K562 (cell line): ENCODE data around the gene ZNF358. TPM values are rescaled to one million over a fixed set of nuclear protein-coding genes. Genes with fewer than 3 reads are reported as not detected.

ENCODE experiments used
- COPS2 ChIP-seq: fragments of 450-650 bp; conservative IDR thresholded peaks from 2 replicates; pipeline ENCODE4 v1.6.1; 2016; ENCODE audit warnings: mild to moderate bottlenecking, moderate library complexity
- FOXA3 ChIP-seq, 2 experiments: fragments of 450-650 bp in 1 of 2; sonication (generic) in 1 of 2; formaldehyde crosslinking; IDR thresholded peaks in 1 of 2; conservative IDR thresholded peaks in 1 of 2; 2 replicates each; pipeline versions ENCODE4 v1.4.0 to v1.8.0; 2020 to 2022; ENCODE audit warnings: mild to moderate bottlenecking in 2 of 2, missing genetic modification reagents in 1 of 2
- NFIC ChIP-seq: fragments of 450-650 bp; IDR thresholded peaks from 2 replicates; pipeline ENCODE4 v1.6.1; 2017; ENCODE audit warnings: mild to moderate bottlenecking, inconsistent platforms
- PHB ChIP-seq: fragments of 250-450 bp; sonication (Bioruptor Pico); IDR thresholded peaks from 2 replicates; pipeline ENCODE4 v1.5.0; 2021
- POLR2B ChIP-seq: fragments of 450-650 bp; IDR thresholded peaks from 2 replicates; pipeline ENCODE4 v1.6.1; 2018; ENCODE audit warnings: low read depth; ENCODE audit not compliant: partially characterized antibody
- RAD21 ChIP-seq, 2 experiments: fragments of 250-450 bp in 1 of 2; fragments of 450-650 bp in 1 of 2; sonication (Bioruptor Pico) in 1 of 2; formaldehyde crosslinking in 1 of 2; IDR thresholded peaks in 1 of 2; conservative IDR thresholded peaks in 1 of 2; 2 replicates each; pipeline versions ENCODE4 v1.4.0 to v1.8.0; 2020 to 2022; ENCODE audit warnings: mild to moderate bottlenecking in 2 of 2, moderate library complexity in 1 of 2
- SMAD4 ChIP-seq: fragments of 250-450 bp; sonication (Bioruptor Pico); conservative IDR thresholded peaks from 2 replicates; pipeline ENCODE4 v1.8.0; 2021; ENCODE audit warnings: inconsistent platforms, mild to moderate bottlenecking, moderate library complexity
- SMC3 ChIP-seq: conservative IDR thresholded peaks from 2 replicates; pipeline ENCODE4 v1.6.1; 2011; ENCODE audit warnings: low read depth, low read length, improper control_type of control experiment; ENCODE audit not compliant: insufficient read depth
- ZKSCAN3 ChIP-seq: fragments of 250-450 bp; sonication (Bioruptor Pico); IDR thresholded peaks from 2 replicates; pipeline ENCODE4 v1.4.0; 2020
- ZNF23 ChIP-seq: fragments of 250-450 bp; sonication (Bioruptor Pico); IDR thresholded peaks from 2 replicates; pipeline ENCODE4 v1.4.0; 2020; ENCODE audit warnings: mild to moderate bottlenecking
- ZNF253 ChIP-seq: fragments of 250-450 bp; sonication (Bioruptor Pico); conservative IDR thresholded peaks from 2 replicates; pipeline ENCODE4 v1.6.1; 2021; ENCODE audit warnings: mild to moderate bottlenecking
- ZNF561 ChIP-seq: fragments of 450-650 bp; formaldehyde crosslinking; conservative IDR thresholded peaks from 2 replicates; pipeline ENCODE4 v1.4.0; 2020; ENCODE audit warnings: mild to moderate bottlenecking, moderate library complexity
- ZNF699 ChIP-seq: fragments of 250-450 bp; sonication (Bioruptor Pico); IDR thresholded peaks from 2 replicates; pipeline ENCODE4 v1.8.0; 2021; ENCODE audit warnings: mild to moderate bottlenecking, moderate library complexity; ENCODE audit not compliant: insufficient replicate concordance
- polyA plus RNA-seq, 8 experiments: library from polyadenylated mRNA; depleted of rRNA in 4 of 8; stranded (reverse) in 5 of 8; unstranded in 3 of 8; fragments of >200 nt; fragmentation: Nextera tagmentation in 2 of 8; fragmentation: Illumina TruSeq in 1 of 8; extraction: Ambion mirVana in 2 of 8; extraction: Trizol in 1 of 8; gene quantifications; 2 replicates each; pipeline versions ENCODE4 v1.2.1 to v1.2.3, GENCODE V29; 2011 to 2014; ENCODE audit warnings: inconsistent platforms in 1 of 8, missing spikeins in 1 of 8
- total RNA-seq, 7 experiments: library from RNA; depleted of rRNA in 6 of 7; stranded (reverse); fragments of >200 nt in 6 of 7; fragmentation: Illumina TruSeq in 2 of 7; extraction: Trizol in 2 of 7; gene quantifications; 2 replicates each; pipeline versions ENCODE4 v1.2.1 to v1.2.3, GENCODE V29; 2011 to 2021; ENCODE audit warnings: low replicate concordance in 1 of 7
- TF ChIP-seq, protein P1 (sequence below): sonication (generic); formaldehyde crosslinking; IDR thresholded peaks from 2 replicates; pipeline ENCODE4 v1.8.1; 2023; ENCODE audit warnings: missing genetic modification reagents, mild to moderate bottlenecking, borderline replicate concordance
- TF ChIP-seq, protein P2 (sequence below): IDR thresholded peaks from 2 replicates; pipeline ENCODE4 v1.6.1; 2016; ENCODE audit warnings: missing genetic modification characterization, missing compliant biosample characterization
- TF ChIP-seq, protein P3 (sequence below): fragments of 450-650 bp; IDR thresholded peaks from 2 replicates; pipeline ENCODE4 v1.6.1; 2017; ENCODE audit warnings: antibody characterized with exemption, mild to moderate bottlenecking

Gene ZNF358
- total and polyA plus RNA-seq, 9 of the 15 experiments (the other 6 are each of a cell fraction or from before 2014, with no cell fraction given) = 0.04 to 17.2 (median 4.9) TPM

DNA sequence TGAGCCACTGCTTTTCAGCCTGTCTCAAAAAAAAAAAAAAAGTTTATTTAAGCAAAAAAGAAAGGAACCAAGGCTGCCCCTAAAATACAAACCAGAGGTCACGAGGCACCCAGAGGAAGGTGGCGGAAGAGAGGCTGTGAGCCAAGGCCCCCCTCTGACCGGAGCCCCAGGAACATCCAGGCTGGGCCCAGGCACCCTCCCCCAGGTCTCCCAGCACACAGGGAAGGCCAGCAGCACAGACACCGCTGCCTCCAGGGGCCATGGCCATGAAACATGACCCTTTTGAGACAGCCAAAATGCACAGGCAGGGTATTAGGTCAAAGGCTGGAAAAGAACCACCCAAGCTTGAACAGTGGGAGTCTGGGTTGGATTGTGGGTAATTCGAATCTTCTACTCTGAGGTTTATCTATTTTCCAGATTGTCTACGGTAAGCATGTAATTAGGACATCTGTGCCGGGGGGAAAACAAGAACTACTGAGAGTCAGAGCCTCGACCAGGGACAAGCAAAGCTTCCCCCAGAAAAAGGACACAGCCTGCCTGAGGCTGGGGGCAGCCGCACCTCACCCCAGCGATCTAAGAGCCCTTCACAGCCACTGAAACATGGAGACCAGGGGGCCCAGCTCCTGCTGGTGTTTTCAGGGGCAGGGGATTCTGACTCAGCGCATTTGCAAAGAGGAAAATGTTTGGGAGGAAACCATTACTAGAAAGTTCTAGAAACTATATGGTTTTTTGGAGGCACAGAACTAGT is 35.5 kb upstream of the ZNF358 start (continued):
- TF ChIP-seq, protein P1, sequence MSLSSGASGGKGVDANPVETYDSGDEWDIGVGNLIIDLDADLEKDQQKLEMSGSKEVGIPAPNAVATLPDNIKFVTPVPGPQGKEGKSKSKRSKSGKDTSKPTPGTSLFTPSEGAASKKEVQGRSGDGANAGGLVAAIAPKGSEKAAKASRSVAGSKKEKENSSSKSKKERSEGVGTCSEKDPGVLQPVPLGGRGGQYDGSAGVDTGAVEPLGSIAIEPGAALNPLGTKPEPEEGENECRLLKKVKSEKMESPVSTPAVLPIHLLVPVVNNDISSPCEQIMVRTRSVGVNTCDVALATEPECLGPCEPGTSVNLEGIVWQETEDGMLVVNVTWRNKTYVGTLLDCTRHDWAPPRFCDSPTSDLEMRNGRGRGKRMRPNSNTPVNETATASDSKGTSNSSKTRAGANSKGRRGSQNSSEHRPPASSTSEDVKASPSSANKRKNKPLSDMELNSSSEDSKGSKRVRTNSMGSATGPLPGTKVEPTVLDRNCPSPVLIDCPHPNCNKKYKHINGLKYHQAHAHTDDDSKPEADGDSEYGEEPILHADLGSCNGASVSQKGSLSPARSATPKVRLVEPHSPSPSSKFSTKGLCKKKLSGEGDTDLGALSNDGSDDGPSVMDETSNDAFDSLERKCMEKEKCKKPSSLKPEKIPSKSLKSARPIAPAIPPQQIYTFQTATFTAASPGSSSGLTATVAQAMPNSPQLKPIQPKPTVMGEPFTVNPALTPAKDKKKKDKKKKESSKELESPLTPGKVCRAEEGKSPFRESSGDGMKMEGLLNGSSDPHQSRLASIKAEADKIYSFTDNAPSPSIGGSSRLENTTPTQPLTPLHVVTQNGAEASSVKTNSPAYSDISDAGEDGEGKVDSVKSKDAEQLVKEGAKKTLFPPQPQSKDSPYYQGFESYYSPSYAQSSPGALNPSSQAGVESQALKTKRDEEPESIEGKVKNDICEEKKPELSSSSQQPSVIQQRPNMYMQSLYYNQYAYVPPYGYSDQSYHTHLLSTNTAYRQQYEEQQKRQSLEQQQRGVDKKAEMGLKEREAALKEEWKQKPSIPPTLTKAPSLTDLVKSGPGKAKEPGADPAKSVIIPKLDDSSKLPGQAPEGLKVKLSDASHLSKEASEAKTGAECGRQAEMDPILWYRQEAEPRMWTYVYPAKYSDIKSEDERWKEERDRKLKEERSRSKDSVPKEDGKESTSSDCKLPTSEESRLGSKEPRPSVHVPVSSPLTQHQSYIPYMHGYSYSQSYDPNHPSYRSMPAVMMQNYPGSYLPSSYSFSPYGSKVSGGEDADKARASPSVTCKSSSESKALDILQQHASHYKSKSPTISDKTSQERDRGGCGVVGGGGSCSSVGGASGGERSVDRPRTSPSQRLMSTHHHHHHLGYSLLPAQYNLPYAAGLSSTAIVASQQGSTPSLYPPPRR (CRISPR knock-in tag) = no peak
- TF ChIP-seq SMAD4 (no peak), FOXA3 (CRISPR knock-in tag; conservative IDR thresholded peaks at IDR 0.05 in 1 of 2, IDR thresholded peaks at IDR 0.05 in 1 of 2) (no peak), PHB (no peak), ZNF699 (CRISPR knock-in tag) (no peak), NFIC (no peak), ZNF23 (CRISPR knock-in tag) (no peak), POLR2B (no peak), ZNF561 (CRISPR knock-in tag) (no peak), ZKSCAN3 (CRISPR knock-in tag) (no peak), RAD21 (CRISPR knock-in tag; conservative IDR thresholded peaks at IDR 0.05 in 1 of 2, IDR thresholded peaks at IDR 0.05 in 1 of 2) (0 out of 4 replicates have a peak, but pooled peaks of 1 of the 2 experiments have one; percentile 5), ZNF253 (CRISPR knock-in tag) (no peak), COPS2 (no peak), SMC3 (no peak)
- TF ChIP-seq, protein P2, sequence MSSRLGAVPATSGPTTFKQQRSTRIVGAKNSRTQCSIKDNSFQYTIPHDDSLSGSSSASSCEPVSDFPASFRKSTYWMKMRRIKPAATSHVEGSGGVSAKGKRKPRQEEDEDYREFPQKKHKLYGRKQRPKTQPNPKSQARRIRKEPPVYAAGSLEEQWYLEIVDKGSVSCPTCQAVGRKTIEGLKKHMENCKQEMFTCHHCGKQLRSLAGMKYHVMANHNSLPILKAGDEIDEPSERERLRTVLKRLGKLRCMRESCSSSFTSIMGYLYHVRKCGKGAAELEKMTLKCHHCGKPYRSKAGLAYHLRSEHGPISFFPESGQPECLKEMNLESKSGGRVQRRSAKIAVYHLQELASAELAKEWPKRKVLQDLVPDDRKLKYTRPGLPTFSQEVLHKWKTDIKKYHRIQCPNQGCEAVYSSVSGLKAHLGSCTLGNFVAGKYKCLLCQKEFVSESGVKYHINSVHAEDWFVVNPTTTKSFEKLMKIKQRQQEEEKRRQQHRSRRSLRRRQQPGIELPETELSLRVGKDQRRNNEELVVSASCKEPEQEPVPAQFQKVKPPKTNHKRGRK (tag) = no peak
- TF ChIP-seq, protein P3, sequence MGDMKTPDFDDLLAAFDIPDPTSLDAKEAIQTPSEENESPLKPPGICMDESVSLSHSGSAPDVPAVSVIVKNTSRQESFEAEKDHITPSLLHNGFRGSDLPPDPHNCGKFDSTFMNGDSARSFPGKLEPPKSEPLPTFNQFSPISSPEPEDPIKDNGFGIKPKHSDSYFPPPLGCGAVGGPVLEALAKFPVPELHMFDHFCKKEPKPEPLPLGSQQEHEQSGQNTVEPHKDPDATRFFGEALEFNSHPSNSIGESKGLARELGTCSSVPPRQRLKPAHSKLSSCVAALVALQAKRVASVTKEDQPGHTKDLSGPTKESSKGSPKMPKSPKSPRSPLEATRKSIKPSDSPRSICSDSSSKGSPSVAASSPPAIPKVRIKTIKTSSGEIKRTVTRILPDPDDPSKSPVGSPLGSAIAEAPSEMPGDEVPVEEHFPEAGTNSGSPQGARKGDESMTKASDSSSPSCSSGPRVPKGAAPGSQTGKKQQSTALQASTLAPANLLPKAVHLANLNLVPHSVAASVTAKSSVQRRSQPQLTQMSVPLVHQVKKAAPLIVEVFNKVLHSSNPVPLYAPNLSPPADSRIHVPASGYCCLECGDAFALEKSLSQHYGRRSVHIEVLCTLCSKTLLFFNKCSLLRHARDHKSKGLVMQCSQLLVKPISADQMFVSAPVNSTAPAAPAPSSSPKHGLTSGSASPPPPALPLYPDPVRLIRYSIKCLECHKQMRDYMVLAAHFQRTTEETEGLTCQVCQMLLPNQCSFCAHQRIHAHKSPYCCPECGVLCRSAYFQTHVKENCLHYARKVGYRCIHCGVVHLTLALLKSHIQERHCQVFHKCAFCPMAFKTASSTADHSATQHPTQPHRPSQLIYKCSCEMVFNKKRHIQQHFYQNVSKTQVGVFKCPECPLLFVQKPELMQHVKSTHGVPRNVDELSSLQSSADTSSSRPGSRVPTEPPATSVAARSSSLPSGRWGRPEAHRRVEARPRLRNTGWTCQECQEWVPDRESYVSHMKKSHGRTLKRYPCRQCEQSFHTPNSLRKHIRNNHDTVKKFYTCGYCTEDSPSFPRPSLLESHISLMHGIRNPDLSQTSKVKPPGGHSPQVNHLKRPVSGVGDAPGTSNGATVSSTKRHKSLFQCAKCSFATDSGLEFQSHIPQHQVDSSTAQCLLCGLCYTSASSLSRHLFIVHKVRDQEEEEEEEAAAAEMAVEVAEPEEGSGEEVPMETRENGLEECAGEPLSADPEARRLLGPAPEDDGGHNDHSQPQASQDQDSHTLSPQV = no peak
